Fibroblast of pulmonary artery (primary cell): ENCODE results near the gene TMEM253.

Experiments
- DNase-seq: peaks from one replicate; pipeline ENCODE4 v3.0.0-alpha.2; 2010; ENCODE audit warnings: low read depth
- H3K4me3 ChIP-seq: replicated peaks from 2 replicates; pipeline ENCODE4 v1.5.1; 2011; ENCODE audit warnings: low read depth, mild to moderate bottlenecking, control low read depth, low read length, moderate library complexity
- CTCF ChIP-seq: IDR thresholded peaks from 2 replicates; pipeline ENCODE4 v1.5.1; 2011; ENCODE audit warnings: mild to moderate bottlenecking, control low read depth, low read length, inconsistent platforms; ENCODE audit errors: missing control alignments

Gene TMEM253

GRCh38 chr14:21071225-21072030 lies 29.4 kb upstream of the TMEM253 start:
- DNase-seq: peak; percentile 92
- H3K4me3 ChIP-seq: peak overlapping the region; percentile 83
- no peak for TF ChIP-seq CTCF

GRCh38 chr14:21072031-21072473 lies 28.8 kb upstream of the TMEM253 start:
- TF ChIP-seq CTCF: peak; percentile 13
- peak; percentile 76 for DNase-seq
- H3K4me3 ChIP-seq: peak overlapping the region; percentile 83

- no peak overlapping the region for H3K4me3 ChIP-seq
- no peak for DNase-seq
- TF ChIP-seq CTCF: no peak
Measured at GRCh38 chr14:21072781-21073339, 28.0 kb upstream of the TMEM253 start.

GRCh38 chr14:21073921-21074320 lies 26.9 kb upstream of the TMEM253 start:
- DNase-seq: no peak
- no peak overlapping the region for H3K4me3 ChIP-seq

GRCh38 chr14:21074398-21075272 lies 26.2 kb upstream of the TMEM253 start:
- DNase-seq: no peak
- TF ChIP-seq CTCF: no peak
- no peak overlapping the region for H3K4me3 ChIP-seq

More at GRCh38 chr14:21073921-21074320, 26.9 kb upstream of the TMEM253 start:
- TF ChIP-seq CTCF: no peak

GRCh38 chr14:21075719-21076437 lies 25.0 kb upstream of the TMEM253 start:
- no peak overlapping the region for H3K4me3 ChIP-seq
- no peak for DNase-seq
- no peak for TF ChIP-seq CTCF
